ENCODE measurements around the gene RNF150.

Gene RNF150

DNA sequence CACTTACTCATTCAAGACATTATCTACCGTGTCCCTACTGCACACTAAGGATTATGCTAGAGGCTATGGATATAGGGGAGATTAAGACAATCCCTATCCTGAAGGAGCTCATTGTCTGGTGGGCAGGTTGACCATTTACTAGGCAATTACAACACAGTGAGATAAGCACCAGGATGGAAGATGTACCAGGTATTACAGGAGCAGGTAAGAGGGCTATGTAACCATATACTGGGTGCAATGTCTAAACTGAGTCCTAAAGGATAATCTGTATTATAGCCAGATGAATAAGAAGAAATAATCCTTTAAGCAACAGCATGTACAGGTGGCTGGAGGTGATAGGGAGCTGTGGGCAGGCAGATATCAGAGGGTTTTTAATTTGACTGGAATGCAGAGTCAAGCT, 263.8 kb downstream of the RNF150 start:
- Histone ChIP-seq H3K36me3 (ENCODE audit: control insufficient read depth in 2 of 2, insufficient read depth in 1 of 2, low read length in 2 of 2) (peaks cover 0 to 4% of the 10 kb centered on the region in 2 experiments; a peak in 1 of 3 replicates), H3K4me3 (ENCODE audit: low read depth, low read length) (no peak overlapping the region), H3K4me1 (ENCODE audit: control insufficient read depth, insufficient read depth, low read length) (no peaks in the 10 kb centered on the region; the same call in 1 of the 2 replicates), H3K27ac (ENCODE audit: extremely low read depth, low read depth, low read length) (no peak overlapping the region), H3K9me3 (ENCODE audit: control insufficient read depth, insufficient read depth, low read depth, low read length) (no peaks in the 10 kb centered on the region)
- ChIA-PET CTCF (interaction anchor here (0.5 to 1.3 kb wide), 3 partner anchors 33 to 509 kb away, joined by 3 to 4 read pairs (median 3); partner anchors contain the start of gene RNF150), POLR2A (no interaction called here)
- no peak for TF ChIP-seq ZNF16 (tag by site-specific recombination; IDR thresholded peaks at IDR 0.05; ENCODE audit: low read depth)
- no peak for TF ChIP-seq ZNF335 (tag by site-specific recombination; conservative IDR thresholded peaks at IDR 0.05)
- TF ChIP-seq, protein P1, sequence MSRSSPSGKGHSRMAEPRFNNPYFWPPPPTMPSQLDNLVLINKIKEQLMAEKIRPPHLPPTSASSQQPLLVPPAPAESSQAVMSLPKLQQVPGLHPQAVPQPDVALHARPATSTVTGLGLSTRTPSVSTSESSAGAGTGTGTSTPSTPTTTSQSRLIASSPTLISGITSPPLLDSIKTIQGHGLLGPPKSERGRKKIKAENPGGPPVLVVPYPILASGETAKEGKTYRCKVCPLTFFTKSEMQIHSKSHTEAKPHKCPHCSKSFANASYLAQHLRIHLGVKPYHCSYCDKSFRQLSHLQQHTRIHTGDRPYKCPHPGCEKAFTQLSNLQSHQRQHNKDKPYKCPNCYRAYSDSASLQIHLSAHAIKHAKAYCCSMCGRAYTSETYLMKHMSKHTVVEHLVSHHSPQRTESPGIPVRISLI (tag by site-specific recombination; IDR thresholded peaks at IDR 0.05): no peak
- no peak for TF ChIP-seq ZNF529 (tag by site-specific recombination; IDR thresholded peaks at IDR 0.05; ENCODE audit: insufficient replicate concordance)
- TF ChIP-seq SCRT2 (tag by site-specific recombination; IDR thresholded peaks at IDR 0.05): no peak
- TF ChIP-seq ZNF140 (tag by site-specific recombination; IDR thresholded peaks at IDR 0.05): no peak
- no peak for TF ChIP-seq ZNF121 (tag by site-specific recombination; IDR thresholded peaks at IDR 0.05)
- no peak for TF ChIP-seq MZF1 (tag by site-specific recombination; IDR thresholded peaks at IDR 0.05; ENCODE audit: borderline replicate concordance)
- no peak for TF ChIP-seq WT1 (tag by site-specific recombination; IDR thresholded peaks at IDR 0.05)
- TF ChIP-seq ZNF223 (tag by site-specific recombination; IDR thresholded peaks at IDR 0.05): no peak
- TF ChIP-seq ZSCAN30 (tag by site-specific recombination; IDR thresholded peaks at IDR 0.05): no peak
- no peak for TF ChIP-seq ZNF610 (tag by site-specific recombination; IDR thresholded peaks at IDR 0.05; ENCODE audit: borderline replicate concordance)

DNA sequence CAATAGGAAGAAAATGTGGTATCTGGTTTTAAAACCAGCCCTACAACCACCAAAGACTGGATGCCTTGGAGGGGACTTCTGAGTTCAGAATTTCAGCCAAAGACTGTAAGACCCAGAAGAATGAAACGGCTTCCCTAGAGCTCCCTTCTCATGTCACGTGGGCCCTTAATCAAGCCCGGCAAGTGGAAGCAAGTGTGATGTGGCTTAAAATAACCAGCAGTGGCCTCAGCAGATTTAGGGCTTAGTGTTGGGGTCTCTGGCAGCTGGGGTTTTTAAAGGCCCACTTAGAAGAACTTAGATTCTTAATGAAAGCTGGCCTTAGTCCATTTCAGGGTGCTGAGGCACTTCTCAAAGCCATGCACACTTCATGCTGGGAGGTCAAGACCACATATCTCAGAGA, 265.9 kb downstream of the RNF150 start:
- ChIA-PET CTCF (interaction anchor here (3.4 kb wide), 1 partner anchor 267 kb away, joined by 16 read pairs; the partner anchor contains the start of gene RNF150), POLR2A (no interaction called here)
- Histone ChIP-seq H3K4me3 (ENCODE audit: low read depth, low read length) (no peak overlapping the region), H3K36me3 (ENCODE audit: control insufficient read depth in 2 of 2, insufficient read depth in 1 of 2, low read length in 2 of 2) (peaks cover 0 to 4% of the 10 kb centered on the region in 2 experiments; a peak in 1 of 3 replicates), H3K4me1 (ENCODE audit: control insufficient read depth, insufficient read depth, low read length) (no peaks in the 10 kb centered on the region; the same call in 1 of the 2 replicates), H3K27ac (ENCODE audit: extremely low read depth, low read depth, low read length) (no peak overlapping the region), H3K9me3 (ENCODE audit: control insufficient read depth, insufficient read depth, low read depth, low read length) (no peaks in the 10 kb centered on the region)
- TF ChIP-seq, protein P2, sequence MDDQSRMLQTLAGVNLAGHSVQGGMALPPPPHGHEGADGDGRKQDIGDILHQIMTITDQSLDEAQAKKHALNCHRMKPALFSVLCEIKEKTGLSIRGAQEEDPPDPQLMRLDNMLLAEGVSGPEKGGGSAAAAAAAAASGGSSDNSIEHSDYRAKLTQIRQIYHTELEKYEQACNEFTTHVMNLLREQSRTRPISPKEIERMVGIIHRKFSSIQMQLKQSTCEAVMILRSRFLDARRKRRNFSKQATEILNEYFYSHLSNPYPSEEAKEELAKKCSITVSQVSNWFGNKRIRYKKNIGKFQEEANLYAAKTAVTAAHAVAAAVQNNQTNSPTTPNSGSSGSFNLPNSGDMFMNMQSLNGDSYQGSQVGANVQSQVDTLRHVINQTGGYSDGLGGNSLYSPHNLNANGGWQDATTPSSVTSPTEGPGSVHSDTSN (CRISPR knock-in tag; IDR thresholded peaks at IDR 0.05): no peak
- no peak for TF ChIP-seq ZNF791 (tag by site-specific recombination; IDR thresholded peaks at IDR 0.05)
- TF ChIP-seq ZFHX2 (tag by site-specific recombination; conservative IDR thresholded peaks at IDR 0.05): no peak
- TF ChIP-seq GLI4 (tag by site-specific recombination; IDR thresholded peaks at IDR 0.05): no peak
- TF ChIP-seq ZNF549 (tag by site-specific recombination; IDR thresholded peaks at IDR 0.05): no peak
- no peak for TF ChIP-seq BCL11B (tag by site-specific recombination; IDR thresholded peaks at IDR 0.05; ENCODE audit: low read depth)
- TF ChIP-seq ZNF16 (tag by site-specific recombination; IDR thresholded peaks at IDR 0.05; ENCODE audit: low read depth): no peak
- TF ChIP-seq, protein P3, sequence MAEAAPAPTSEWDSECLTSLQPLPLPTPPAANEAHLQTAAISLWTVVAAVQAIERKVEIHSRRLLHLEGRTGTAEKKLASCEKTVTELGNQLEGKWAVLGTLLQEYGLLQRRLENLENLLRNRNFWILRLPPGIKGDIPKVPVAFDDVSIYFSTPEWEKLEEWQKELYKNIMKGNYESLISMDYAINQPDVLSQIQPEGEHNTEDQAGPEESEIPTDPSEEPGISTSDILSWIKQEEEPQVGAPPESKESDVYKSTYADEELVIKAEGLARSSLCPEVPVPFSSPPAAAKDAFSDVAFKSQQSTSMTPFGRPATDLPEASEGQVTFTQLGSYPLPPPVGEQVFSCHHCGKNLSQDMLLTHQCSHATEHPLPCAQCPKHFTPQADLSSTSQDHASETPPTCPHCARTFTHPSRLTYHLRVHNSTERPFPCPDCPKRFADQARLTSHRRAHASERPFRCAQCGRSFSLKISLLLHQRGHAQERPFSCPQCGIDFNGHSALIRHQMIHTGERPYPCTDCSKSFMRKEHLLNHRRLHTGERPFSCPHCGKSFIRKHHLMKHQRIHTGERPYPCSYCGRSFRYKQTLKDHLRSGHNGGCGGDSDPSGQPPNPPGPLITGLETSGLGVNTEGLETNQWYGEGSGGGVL (tag by site-specific recombination; IDR thresholded peaks at IDR 0.05): no peak
- TF ChIP-seq ZNF24 (tag by site-specific recombination; IDR thresholded peaks at IDR 0.05): no peak
